HL-60/S4 (cell line): ENCODE data around the gene TMEM176A.

ENCODE experiments used
- in situ Hi-C: fragments of 300-500 bp; cut with MboI; formaldehyde crosslinking; loops from 2 replicates; pipeline ENCODE4 v1.14.3; 2022; ENCODE audit warnings: low sequenced_read_pairs

TMEM176A gene

DNA sequence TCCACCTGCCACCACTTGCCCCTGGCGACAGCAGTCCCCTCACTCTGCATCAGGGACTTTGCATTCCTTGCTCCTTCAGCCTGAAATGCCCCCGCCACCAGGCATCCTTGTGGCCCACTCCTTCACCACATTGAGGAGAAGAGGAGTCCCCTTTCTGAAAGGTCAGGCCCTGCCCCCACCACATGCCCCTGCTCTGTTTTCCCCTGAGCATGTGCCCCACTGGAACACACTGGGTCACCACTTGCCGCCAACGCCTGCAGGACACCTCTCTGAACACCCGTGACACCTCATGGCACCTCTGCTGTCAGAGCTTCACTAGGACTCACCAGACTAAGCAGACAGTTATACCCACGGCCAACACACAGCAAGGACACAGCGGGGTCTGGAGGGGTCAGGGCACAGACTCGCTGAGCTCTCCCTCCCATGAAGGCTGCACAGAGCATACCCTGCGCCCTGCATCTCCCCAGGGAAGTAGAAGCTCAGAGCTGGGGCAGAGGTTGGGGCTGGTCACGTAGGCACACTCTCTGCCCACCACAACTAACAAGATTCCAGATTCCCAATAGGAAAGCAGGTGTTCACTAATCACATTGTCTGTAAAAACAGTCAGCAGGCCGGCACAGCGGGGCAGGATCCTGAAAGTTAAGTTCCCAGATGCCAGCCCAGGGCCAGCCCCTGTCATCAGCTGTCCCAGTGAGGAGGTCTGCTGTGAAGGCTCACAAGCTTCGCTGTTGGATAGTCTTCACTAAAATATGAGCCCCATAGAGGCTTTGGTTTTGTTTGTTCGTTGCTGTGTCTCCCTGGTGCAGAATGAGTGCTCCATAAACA is 45.9 kb downstream of the TMEM176A start:
- in situ Hi-C loops: no loop called here

DNA sequence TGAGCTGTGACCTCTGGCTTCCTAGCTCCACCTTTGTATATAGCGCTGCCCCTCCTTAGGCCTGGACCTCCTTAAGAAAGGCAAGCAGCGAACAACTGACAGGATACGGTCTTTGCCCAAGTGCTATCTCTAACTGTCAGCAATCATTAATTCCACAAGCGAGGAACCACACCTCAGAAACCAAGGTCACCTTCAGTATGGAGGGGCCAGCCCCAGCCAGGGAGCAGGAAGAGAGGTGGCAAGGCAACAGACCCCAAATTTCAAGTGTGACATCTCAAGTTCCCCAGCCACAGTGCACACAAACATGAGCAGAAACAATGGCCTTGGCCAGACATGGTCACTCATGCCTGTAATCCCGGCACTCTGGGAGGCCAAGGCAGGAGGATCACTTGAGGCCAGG is 47.0 kb downstream of the TMEM176A start:
- in situ Hi-C loops: no loop called here

DNA sequence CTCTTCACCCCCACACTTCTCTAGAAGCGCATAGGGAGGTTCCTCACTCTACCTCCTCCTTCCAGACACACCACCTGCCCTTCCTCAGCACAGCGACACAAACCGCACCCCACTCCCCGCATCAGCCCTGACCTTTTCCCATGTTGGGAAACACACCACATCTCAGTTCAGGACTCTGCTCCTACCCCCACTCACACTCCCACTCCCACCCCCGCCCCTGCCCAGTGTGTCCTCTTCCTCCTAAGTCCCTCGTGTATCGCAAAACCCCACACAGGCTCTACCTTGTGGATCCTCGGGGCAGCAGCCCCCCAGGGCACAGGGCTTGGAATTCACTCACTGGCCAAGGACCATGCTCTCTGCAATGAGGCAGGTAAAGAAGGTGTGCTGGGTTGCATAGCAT is 47.5 kb downstream of the TMEM176A start:
- in situ Hi-C loops: no loop called here

DNA sequence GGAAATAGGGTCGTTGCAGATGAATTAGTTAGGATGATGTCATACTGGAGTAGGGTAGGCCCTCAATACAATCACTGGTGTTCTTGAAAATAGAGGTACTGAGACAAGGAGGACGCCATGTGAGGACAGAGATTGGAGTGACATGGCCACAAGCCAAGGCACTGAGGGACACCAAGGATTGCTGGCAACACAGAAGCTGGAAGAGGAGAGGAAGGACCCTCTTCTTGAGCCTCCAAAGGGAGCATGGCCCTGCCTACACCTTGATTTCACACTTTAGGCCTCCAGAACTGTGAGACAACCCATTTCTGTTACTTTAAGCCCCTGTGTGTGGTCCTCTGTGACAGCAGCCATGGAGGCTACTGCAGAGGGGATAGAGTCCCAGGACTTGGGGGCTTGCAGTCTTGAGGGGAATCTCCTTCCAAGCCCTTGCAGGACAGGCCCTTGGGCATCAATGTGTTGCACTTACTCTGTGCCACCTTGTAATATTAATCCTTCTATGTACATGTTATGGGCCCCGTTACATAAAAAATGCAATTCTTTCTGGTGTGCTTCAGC is 48.1 kb downstream of the TMEM176A start:
- in situ Hi-C loops: no loop called here

DNA sequence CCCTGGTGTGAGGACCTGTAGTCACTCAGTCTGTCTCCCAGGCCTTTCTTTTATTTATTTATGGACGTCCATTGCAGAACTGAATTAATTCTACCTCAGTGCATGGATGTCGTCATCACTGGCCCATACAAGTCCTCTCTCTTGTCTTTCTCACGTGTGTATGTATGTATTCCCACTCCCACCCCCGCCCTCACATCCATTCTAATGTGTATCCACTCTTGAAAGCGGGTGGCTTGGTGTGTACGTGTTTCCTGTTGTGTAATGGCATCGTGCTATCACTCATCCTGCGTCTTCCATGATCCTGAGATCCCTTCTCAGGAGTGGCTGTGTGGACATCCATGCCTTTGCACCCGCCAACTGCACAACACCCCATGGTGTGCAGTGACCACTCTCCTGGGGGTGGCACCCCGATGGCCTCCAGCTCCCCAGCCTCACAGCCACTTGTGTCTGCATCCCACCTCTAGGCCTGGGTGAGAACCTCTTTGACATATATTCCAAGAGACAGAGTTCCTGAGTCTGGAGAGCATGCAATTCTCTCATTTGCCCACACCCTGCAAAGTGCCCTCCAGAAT is 48.7 kb downstream of the TMEM176A start:
- in situ Hi-C loops: no loop called here

DNA sequence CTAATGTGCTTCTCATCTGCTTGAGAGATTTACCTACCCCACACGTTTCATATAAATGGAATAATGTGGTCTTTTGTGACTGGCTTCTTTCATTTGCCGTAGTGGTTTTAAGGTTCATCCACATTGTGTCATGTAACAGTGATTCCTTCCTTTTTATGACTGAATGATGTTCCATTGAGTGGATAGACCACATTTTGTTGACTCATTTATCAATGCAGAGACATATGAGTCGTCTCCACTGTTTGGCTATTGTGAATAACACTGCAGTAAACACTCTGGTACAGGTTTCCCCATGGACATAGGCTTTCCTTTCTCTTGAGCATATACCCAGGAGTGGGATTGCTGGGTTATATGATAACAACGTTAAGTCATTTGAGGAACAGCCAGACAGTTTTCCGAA is 49.7 kb downstream of the TMEM176A start:
- in situ Hi-C loops: no loop called here

DNA sequence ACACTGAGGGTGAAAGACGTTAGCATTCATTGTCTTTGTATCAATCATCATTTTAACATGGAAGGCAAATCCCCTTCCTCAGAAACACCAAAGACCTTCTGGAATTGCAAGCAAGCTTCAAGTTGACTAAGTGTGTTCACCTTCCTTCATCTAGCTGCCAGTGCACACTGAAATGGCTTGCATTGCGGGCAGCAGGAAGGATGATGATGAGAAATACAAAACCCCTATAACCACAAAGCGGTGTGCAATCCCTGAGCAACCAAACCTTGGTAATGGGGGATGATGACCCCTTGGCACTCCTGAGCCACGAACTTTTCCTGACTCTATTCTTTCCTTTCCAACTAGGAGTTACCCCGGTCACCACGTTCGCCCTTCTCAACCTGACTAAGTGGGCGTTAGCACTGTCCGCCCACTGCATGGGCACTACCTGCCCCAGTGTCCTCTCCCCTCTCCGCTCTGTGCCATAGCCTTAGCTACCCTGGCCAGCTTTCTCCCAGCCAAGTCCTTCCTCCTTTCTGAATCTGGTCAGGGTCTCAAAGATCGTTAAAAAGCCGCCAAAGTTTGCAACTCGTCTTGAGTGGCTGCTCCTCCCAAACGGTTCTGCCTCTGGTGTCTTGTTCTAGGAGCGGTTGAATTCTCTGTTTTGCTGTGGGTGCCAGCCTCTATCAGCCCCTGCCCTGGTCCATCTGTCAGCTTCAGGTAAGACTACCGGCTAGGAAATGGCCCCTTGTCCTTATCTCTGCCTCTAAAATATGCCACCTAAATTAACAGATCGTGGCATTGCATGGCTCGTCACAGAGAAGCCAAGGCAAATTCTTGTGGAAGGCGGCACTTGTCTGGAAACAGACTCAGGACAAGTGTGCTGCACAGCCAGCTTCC is 51.2 kb downstream of the TMEM176A start:
- in situ Hi-C loops: no loop called here

DNA sequence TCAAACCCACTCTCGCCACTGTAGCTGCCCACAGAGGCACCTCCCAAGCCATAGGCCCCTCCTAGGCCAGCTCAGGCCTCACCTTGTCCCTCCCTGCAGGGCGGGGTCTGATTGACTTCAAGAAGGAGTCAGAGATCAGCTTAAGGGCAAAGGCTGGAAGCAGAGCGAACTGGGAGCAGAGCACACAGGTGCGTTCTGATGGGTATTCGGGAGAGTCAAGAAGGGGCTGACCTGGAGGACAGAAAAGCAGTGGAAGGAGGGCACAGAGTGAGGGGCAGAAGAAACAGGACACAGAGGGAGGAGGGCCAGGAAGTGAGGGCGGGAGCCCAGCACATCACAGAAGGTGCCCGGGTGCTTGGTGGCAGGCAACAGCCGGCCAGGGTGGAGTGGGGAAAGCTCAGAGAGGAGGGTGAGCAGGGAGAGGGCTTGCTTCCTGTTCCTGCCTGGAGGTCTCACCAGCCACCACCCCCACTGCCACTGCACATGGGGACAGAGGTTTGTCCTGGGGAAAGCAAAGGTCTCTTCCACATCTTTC is 51.9 kb downstream of the TMEM176A start, which contains the start of gene AOC1:
AOC1 (plus strand) TSS at position 147 of the 535 bp plus-strand sequence. CDS start 3,954 bp downstream, outside the sequence.
- in situ Hi-C loops: no loop called here

DNA sequence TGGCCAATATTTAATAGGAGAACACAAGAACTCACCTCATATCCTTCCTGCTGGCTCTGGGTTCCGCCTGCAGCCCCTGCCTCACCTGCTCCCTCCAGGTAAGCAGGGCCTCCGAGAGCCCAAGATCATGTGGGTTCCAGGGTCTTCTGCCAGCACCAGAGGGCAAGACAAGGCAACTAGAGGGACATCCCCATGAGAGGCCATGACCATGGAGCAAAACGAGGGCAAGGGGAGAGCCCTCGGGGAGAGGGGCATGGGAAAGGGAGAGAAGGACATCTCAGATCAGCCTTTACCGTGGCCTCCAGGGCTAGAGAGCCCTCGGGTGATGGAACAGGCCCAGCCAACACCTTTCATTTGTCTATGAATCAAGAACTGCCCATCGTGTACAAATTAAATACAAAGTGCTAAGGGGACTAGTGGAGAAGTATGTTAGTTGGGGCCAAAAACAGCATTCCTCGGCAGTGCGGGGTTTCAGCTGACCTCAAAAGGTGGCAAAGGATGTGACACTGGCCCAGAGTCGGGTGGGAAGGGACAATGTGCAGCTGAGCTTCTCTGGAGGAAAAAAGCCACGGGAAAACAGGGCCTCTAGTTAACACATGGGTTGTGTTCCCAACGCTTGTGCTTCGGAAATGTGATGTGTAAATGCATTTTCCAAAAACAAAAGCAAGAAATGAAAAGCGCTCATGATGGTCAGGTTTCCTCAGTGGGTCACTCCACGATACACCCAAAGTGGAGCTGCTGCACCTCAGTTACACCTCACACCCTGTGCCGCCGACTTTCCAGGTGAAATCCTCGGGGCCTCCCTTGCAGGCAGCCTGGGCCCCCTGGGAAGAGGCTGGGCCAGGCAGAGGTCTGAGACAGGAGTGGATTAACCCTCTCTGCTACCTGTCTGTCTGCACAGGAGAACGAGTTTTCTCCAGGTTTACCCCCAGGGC is 53.8 kb downstream of the TMEM176A start:
- in situ Hi-C loops: no loop called here
